Esophagus squamous epithelium (tissue), 5 donors: ENCODE data around the gene CEP57L1. TPM values are rescaled to one million over a fixed set of nuclear protein-coding genes. Genes with fewer than 3 reads are reported as not detected.
"Not testable (repeated sequence)": the region's sequence is repeated elsewhere in the genome, so short reads cannot be mapped to it uniquely, and the experiment has no call there.

Experiments
- DNase-seq: peaks from one replicate; lab custom pipeline; 2025; lab: John Stamatoyannopoulos, UW
- H3K27ac ChIP-seq, 4 donors: fragments of 200-600 bp; sonication (generic); one replicate each; pipeline ENCODE4 v1.5.1; 2016 to 2019; ENCODE audit warnings: mild to moderate bottlenecking in 1 of 4
- H3K27me3 ChIP-seq, 4 donors: fragments of 200-600 bp; sonication (generic); 1 replicate in 3 of 4; 2 replicates in 1 of 4; pipeline versions ENCODE4 v1.5.1 to v1.6.0; 2017 to 2021; ENCODE audit warnings: antibody characterized with exemption in 1 of 4
- H3K36me3 ChIP-seq, 3 donors: fragments of 200-600 bp; sonication (generic); one replicate each; pipeline ENCODE4 v1.5.1; 2016 to 2019
- H3K4me1 ChIP-seq, 3 donors: fragments of 200-600 bp; sonication (generic); one replicate each; pipeline ENCODE4 v1.5.1; 2017 to 2019
- H3K4me3 ChIP-seq, 4 donors: fragments of 200-600 bp; sonication (generic); 1 replicate in 3 of 4; 2 replicates in 1 of 4; pipeline ENCODE4 v1.5.1; 2016 to 2019; ENCODE audit warnings: mild to moderate bottlenecking in 2 of 4, moderate library complexity in 1 of 4
- H3K9me3 ChIP-seq, 3 donors: fragments of 200-600 bp; sonication (generic); one replicate each; pipeline ENCODE4 v1.5.1; 2016 to 2019
- CTCF ChIP-seq, 6 experiments: fragments of 450-650 bp in 4 of 6; fragments of 200-600 bp in 2 of 6; sonication (generic) in 2 of 6; IDR thresholded peaks; one replicate each; pipeline ENCODE4 v1.5.1; 2016 to 2019; ENCODE audit warnings: antibody characterized with exemption in 6 of 6, mild to moderate bottlenecking in 4 of 6, moderate library complexity in 4 of 6
- POLR2A ChIP-seq, 4 donors: fragments of 450-650 bp; IDR thresholded peaks; one replicate each; pipeline ENCODE4 v1.6.1; 2017; ENCODE audit warnings: antibody characterized with exemption in 4 of 4, mild to moderate bottlenecking in 4 of 4, moderate library complexity in 3 of 4
- WGBS, 2 donors: methylation state at CpG; one replicate each; pipeline ENCODE4 v1.1.5; 2018; 5-methylcytosine and 5-hydroxymethylcytosine counted together
- intact Hi-C: fragments of 100-400 bp; cut with DNase I; formaldehyde crosslinking; loops from one replicate; pipeline ENCODE4 v1.15.0; 2022
- total RNA-seq, 4 donors: library from RNA; depleted of rRNA; stranded (reverse); fragments of >200 nt; gene quantifications; one replicate each; pipeline ENCODE4 v1.1.0, GENCODE V29; 2016
- donor health status: DM: yes; HTN: yes; CAD: no.

Gene CEP57L1
- total RNA-seq, 4 donors from 2014 or later = 4.9 to 9.7 (median 7.4) TPM

DNA sequence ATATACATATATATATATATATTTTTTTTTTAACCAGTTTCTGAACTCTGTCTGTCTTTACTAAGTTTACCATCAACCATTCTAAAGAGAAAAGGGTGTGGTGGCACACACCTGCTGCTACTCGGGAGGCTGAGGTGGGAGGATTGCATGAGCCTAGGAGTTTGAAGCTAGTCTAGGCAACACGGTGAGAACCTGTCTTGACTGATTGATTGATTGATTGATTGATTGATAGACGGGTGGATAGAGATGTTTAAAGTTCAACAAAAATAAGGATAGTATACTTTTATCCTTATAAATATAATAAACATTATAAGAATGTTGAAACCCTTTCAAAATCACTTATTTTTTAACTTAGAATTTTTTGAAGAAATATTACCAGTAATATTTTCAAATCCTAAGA is 30.2 kb downstream of the CEP57L1 start:
- Histone ChIP-seq H3K27me3 (no peaks in the 10 kb centered on the region), H3K4me3 (no peak overlapping the region), H3K9me3 (no peaks in the 10 kb centered on the region), H3K27ac (no peak overlapping the region), H3K36me3 (no peaks in the 10 kb centered on the region), H3K4me1 (peaks cover 0 to 19% (median 0%) of the 10 kb centered on the region in 3 donors)
- TF ChIP-seq CTCF (IDR thresholded peaks at IDR 0.05) = no peak
- DNase-seq = no peak
- intact Hi-C loops = no loop called here
- 67 to 73% methylated on average over 3 of the region's 3 CpGs for WGBS, 2 donors

DNA sequence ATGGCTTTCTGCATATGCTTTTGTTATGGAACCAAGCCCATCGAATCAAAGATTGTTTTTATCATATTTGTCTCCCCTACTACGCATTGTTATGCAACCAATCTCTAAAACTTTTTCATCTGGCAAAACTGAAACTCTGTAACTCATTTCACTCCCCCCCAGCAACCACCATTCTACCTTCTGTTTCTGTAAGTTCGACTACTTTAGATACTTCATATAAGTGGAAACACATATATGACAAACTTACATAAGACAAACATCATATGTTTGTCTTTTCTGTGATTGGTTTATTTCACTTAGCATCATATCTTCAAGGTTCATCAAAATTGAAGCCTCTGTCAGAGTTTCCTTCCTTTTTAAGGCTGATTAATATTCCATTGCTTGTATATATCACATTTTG is 34.8 kb downstream of the CEP57L1 start:
- Histone ChIP-seq H3K27me3 (no peaks in the 10 kb centered on the region), H3K4me1 (no peaks in the 10 kb centered on the region), H3K36me3 (no peaks in the 10 kb centered on the region), H3K4me3 (no peak overlapping the region), H3K9me3 (no peaks in the 10 kb centered on the region), H3K27ac (no peak overlapping the region)
- 81 to 83% methylated on average over 3 of the region's 3 CpGs for WGBS, 2 donors
- DNase-seq = no peak
- intact Hi-C loops = no loop called here
- TF ChIP-seq POLR2A (IDR thresholded peaks at IDR 0.05) (no peak), CTCF (IDR thresholded peaks at IDR 0.05) (no peak)

DNA sequence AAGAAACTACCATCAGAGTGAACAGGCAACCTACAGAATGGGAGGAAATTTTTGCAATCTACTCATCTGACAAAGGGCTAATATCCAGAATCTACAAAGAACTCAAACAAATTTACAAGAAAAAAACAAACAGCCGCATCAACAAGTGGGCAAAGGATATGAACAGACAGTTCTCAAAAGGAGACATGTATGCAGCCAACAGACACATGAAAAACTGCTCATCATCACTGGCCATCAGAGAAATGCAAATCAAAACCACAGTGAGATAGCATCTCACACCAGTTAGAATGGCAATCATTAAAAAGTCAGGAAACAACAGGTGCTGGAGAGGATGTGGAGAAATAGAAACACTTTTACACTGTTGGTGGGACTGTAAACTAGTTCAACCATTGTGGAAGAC is 40.3 kb downstream of the CEP57L1 start:
- H3K36me3 ChIP-seq, H3K27me3 ChIP-seq, H3K9me3 ChIP-seq, H3K4me1 ChIP-seq, intact Hi-C loops, H3K4me3 ChIP-seq, DNase-seq, H3K27ac ChIP-seq: not testable (repeated sequence)
- WGBS, 2 donors = 89 to 100% methylated on average over 1 of the region's 1 CpG

GRCh38 chr6:109136039-109136438 is 40.7 kb downstream of the CEP57L1 start:
- H3K27me3 ChIP-seq, H3K36me3 ChIP-seq, H3K9me3 ChIP-seq, H3K4me1 ChIP-seq, DNase-seq, H3K4me3 ChIP-seq, intact Hi-C loops, H3K27ac ChIP-seq: not testable (repeated sequence)
- WGBS, 2 donors = 95 to 96% methylated on average over 6 of the region's 6 CpGs

GRCh38 chr6:109136530-109136929 is 41.2 kb downstream of the CEP57L1 start:
- H3K9me3 ChIP-seq, H3K4me3 ChIP-seq, DNase-seq, H3K27ac ChIP-seq, intact Hi-C loops, H3K27me3 ChIP-seq, H3K4me1 ChIP-seq: not testable (repeated sequence)
- 92 to 95% methylated on average over 6 of the region's 6 CpGs for WGBS, 2 donors
- peaks cover 0 to 11% (median 0%) of the 10 kb centered on the region in 3 donors for H3K36me3 ChIP-seq

GRCh38 chr6:109139109-109139508 is 43.8 kb downstream of the CEP57L1 start:
- H3K36me3 ChIP-seq = peaks cover 0 to 11% (median 0%) of the 10 kb centered on the region in 3 donors
- DNase-seq = no peak
- 78 to 79% methylated on average over 6 of the region's 6 CpGs for WGBS, 2 donors
- no peak overlapping the region for H3K27ac ChIP-seq
- H3K27me3 ChIP-seq = no peaks in the 10 kb centered on the region
- TF ChIP-seq CTCF (IDR thresholded peaks at IDR 0.05) (no peak), POLR2A (IDR thresholded peaks at IDR 0.05) (no peak)
- no peak overlapping the region for H3K4me3 ChIP-seq
- no peaks in the 10 kb centered on the region for H3K4me1 ChIP-seq
- intact Hi-C loops = no loop called here
- no peaks in the 10 kb centered on the region for H3K9me3 ChIP-seq

DNA sequence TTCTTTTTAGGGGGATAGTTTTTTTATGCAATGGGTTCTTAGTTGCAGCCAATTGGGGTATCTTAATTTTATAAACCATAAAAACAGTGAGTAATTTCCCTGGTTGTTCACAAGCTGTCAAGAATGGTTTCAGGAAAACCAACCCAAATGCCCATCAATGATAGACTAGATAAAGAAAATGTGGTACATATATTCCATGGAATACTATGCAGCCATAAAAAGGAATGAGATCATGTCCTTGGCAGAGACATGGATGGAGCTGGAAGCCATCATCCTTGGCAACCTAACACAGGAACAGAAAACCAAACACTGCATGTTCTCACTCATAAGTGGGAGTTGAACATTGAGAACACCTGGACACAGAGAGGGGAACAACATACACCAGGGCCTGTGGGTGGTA is 46.8 kb downstream of the CEP57L1 start:
- H3K27me3 ChIP-seq, H3K4me1 ChIP-seq, intact Hi-C loops, H3K27ac ChIP-seq, H3K4me3 ChIP-seq, H3K9me3 ChIP-seq, DNase-seq: not testable (repeated sequence)
- peaks cover 0 to 11% (median 0%) of the 10 kb centered on the region in 3 donors for H3K36me3 ChIP-seq
